HG03342 (cell line): ENCODE data around the gene ZMAT2.
"Not testable (repeated sequence)": the region's sequence is repeated elsewhere in the genome, so short reads cannot be mapped to it uniquely, and the experiment has no call there.

Source experiments
- ATAC-seq: cut with Tn5 transposase; IDR thresholded peaks from one replicate; pipeline ENCODE4 v1.9.1; 2021; ENCODE audit warnings: mild to moderate bottlenecking, moderate library complexity; ENCODE audit not compliant: unreplicated experiment

Gene ZMAT2

GRCh38 chr5:140707812-140708211 lies 7.6 kb downstream of the ZMAT2 start:
- no peak for ATAC-seq

GRCh38 chr5:140708787-140709186 lies 8.5 kb downstream of the ZMAT2 start:
- not testable (repeated sequence) for ATAC-seq

GRCh38 chr5:140710899-140711552 lies 10.8 kb downstream of the ZMAT2 start:
- peak; percentile 89 for ATAC-seq

DNA sequence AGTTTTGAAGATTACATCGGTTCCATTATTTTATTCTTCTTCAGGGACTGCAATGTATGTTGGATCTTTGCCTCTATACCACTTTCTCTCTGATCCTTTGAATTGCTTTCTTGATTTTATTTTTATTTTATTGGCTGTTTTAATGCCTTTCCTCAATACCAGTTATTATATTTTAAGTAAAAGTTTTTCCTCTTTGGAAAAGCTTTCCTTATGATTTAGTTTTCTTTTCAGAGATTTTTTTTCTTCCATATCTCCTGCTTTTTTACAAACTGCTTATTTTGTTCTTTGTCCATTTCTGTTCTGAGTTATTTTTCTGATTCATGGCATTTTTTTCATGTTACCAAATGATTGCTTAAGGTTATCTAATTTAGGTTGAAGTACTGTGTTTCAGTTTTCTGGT lies 11.5 kb downstream of the ZMAT2 start:
- ATAC-seq: no peak

DNA sequence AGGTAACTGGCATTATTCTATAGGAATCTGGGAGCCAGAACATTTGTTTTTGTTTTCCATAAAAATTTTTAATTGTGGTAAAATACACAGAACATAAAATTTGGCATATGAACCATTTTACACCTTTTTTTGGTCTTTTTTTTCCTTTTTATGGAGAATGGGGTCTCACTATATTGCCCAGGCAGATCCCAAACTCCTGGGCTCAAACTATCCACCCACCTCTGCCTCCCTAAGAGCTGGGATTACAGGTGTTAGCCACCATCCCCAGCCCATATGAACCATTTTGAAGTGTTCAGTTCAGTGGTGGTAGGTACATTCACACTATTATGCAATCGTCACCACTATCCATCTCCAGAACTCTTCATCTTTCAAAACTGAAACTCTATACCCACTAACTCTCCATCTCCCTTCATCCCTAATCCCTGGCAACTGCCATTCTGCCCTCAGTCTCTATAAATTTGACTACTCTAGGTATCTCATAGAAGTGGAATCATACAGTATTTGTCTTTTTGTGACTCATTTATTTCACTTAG lies 13.4 kb downstream of the ZMAT2 start:
- no peak for ATAC-seq

- ATAC-seq: not testable (repeated sequence)
These were observed 16.0 kb downstream of the ZMAT2 start for GRCh38 chr5:140716238-140716637.

DNA sequence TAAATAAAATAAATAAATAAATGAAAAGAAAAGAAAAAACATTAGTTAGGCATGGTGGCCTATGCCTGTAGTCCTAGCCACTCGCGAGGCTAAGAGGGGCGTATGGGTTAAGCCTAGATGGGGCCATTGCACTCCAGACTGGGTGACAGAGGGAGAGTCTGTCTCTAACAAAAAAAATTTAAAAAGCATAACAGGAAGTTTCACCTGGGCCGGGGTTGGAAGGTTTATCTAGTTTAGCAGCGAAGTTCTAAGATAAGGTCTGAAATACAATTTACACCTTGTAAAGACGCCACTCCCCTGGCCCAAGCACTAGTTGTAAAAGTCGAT lies 18.0 kb downstream of the ZMAT2 start:
- ATAC-seq: no peak

DNA sequence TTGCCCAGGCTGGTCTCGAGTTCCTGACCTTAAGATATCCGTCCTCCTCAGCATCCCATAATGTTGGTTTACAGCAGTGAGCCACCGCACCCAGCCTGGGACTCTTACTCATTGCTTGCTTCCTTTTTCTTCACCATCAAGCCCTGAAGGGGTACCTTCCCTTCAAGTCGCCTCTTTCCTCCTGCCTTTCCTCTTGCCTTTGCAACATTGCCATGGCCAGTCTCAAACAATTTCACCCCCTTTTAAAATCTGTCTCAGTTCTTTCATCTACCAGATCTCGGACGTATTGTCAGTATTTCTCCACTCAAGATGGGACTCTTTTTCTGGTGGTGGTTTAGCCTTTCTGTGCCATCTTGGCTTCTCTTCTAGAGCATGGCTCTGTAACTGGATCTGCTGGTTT lies 20.5 kb downstream of the ZMAT2 start:
- not testable (repeated sequence) for ATAC-seq

DNA sequence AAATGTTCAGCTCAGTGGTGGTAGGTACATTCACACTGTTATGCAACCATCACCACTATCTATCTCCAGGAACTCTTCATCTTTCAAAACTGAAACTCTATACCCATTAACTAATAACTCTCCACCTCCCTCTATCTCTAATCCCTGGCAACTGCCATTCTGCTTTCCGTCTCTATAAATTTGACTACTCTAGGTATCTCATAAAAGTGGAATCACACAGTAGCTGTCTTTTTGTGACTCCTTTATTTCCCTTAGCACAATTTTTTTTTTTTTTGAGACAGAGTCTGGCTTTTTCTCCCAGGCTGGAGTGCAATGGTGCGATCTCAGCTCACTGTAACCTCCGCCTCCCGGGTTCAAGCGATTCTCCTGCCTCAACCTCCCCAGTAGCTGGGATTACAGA lies 21.1 kb downstream of the ZMAT2 start:
- ATAC-seq: not testable (repeated sequence)

GRCh38 chr5:140725799-140726471 lies 25.7 kb downstream of the ZMAT2 start:
- ATAC-seq: peak; percentile 86

GRCh38 chr5:140733098-140733497 lies 32.9 kb downstream of the ZMAT2 start:
- no peak for ATAC-seq

GRCh38 chr5:140734354-140734753 lies 34.1 kb downstream of the ZMAT2 start:
- no peak for ATAC-seq

GRCh38 chr5:140737486-140737885 lies 37.2 kb downstream of the ZMAT2 start:
- no peak for ATAC-seq

- ATAC-seq: no peak
These were observed 41.7 kb downstream of the ZMAT2 start for GRCh38 chr5:140741967-140742366.

DNA sequence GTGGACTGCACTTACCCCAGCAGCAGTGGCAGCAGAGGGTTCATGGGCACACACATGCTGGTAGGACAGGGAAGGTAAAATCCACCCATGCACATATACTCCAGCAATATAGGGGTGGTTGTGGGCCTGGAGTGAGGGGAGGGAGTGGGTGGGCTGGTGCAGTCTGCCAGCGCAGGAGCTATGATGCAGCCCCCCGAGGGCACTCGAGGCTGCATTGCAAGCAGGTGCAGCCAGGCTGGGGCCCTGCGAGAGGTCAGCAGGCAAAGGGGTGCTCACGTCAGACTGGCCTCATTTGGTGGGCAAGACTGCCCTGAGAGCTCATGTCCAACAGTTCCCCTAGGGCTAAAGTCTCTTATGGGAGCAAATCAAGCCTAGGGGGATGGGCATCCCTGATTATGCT lies 53.3 kb downstream of the ZMAT2 start:
- no peak for ATAC-seq
